WI38 (cell line): ENCODE data around the gene ESRP2.

Source experiments
- H3K4me3 ChIP-seq: 2 replicates; pipeline ENCODE4 v1.5.1; 2011; ENCODE audit warnings: low read depth, mild to moderate bottlenecking, control low read depth, low read length
- TF ChIP-seq, protein P1 (sequence below): IDR thresholded peaks from 2 replicates; pipeline ENCODE4 v1.5.1; 2012; ENCODE audit warnings: low read depth, mild to moderate bottlenecking, control low read depth, low read length

ESRP2 gene

DNA sequence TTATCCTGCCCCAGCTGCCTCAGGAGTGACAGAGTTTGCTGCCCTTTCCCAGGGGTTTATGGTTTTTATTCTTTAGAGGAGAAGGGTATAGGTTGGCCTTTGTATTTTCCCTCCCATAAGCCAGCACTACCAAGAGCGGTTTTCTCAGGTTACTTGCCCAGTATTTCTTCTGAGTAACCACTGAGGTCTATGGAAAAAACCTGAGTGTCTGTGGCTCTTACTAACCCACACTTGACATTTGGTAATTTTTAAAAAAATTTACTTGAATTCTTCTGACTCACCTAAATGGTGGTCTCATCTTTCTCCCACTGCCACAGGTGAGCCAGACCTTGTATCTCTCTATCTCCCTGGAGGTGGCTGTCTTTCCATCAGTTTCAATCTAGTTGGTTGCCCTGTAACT lies 34.4 kb upstream of the ESRP2 start:
- no peak overlapping the region for H3K4me3 ChIP-seq
- TF ChIP-seq, protein P1, sequence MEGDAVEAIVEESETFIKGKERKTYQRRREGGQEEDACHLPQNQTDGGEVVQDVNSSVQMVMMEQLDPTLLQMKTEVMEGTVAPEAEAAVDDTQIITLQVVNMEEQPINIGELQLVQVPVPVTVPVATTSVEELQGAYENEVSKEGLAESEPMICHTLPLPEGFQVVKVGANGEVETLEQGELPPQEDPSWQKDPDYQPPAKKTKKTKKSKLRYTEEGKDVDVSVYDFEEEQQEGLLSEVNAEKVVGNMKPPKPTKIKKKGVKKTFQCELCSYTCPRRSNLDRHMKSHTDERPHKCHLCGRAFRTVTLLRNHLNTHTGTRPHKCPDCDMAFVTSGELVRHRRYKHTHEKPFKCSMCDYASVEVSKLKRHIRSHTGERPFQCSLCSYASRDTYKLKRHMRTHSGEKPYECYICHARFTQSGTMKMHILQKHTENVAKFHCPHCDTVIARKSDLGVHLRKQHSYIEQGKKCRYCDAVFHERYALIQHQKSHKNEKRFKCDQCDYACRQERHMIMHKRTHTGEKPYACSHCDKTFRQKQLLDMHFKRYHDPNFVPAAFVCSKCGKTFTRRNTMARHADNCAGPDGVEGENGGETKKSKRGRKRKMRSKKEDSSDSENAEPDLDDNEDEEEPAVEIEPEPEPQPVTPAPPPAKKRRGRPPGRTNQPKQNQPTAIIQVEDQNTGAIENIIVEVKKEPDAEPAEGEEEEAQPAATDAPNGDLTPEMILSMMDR = no peak

GRCh38 chr16:68269793-68270192 lies 33.9 kb upstream of the ESRP2 start:
- TF ChIP-seq, protein P1 = no peak
- no peak overlapping the region for H3K4me3 ChIP-seq

- no peak overlapping the region for H3K4me3 ChIP-seq
- TF ChIP-seq, protein P1 = no peak
Observed at GRCh38 chr16:68267612-68268405, 31.9 kb upstream of the ESRP2 start.

- peak overlapping the region; percentile 89 for H3K4me3 ChIP-seq
- TF ChIP-seq, protein P1 = no peak
Observed at GRCh38 chr16:68265078-68265920, 29.4 kb upstream of the ESRP2 start.

GRCh38 chr16:68264128-68265077 lies 28.5 kb upstream of the ESRP2 start, which contains the start of gene SLC7A6:
Gene SLC7A6, plus strand, starts transcription at chr16:68264526. Its CDS starts 10,201 bp downstream, at chr16:68274727.
- TF ChIP-seq, protein P1 = peak; percentile 68
- H3K4me3 ChIP-seq = peak within 1 kb of the TSS; percentile 89

GRCh38 chr16:68263559-68264127 lies 27.7 kb upstream of the ESRP2 start:
- TF ChIP-seq, protein P1 = no peak
- H3K4me3 ChIP-seq = peak overlapping the region; percentile 89
